ENCODE measurements around the gene MYCBP2.

DNA sequence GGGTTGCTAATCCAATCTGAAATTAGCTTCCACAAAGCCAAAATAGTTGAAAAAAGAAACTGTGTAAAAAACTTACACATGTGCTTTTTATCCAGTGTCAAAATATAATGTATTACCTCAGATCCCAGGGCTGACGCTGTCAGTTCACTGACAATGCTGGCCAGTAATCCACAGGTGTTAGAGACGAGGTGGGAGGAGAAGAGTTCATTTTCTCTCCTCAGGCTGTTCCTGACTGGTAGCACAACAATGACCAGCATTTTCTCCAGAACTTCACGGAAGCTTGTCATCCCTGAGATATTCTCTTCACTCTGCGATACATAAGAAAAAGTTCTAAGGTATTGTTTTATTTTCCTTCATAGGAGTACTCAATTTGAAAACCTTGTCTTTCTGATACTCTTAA is 146.9 kb downstream of the MYCBP2 start:
- TF ChIP-seq, protein P1, sequence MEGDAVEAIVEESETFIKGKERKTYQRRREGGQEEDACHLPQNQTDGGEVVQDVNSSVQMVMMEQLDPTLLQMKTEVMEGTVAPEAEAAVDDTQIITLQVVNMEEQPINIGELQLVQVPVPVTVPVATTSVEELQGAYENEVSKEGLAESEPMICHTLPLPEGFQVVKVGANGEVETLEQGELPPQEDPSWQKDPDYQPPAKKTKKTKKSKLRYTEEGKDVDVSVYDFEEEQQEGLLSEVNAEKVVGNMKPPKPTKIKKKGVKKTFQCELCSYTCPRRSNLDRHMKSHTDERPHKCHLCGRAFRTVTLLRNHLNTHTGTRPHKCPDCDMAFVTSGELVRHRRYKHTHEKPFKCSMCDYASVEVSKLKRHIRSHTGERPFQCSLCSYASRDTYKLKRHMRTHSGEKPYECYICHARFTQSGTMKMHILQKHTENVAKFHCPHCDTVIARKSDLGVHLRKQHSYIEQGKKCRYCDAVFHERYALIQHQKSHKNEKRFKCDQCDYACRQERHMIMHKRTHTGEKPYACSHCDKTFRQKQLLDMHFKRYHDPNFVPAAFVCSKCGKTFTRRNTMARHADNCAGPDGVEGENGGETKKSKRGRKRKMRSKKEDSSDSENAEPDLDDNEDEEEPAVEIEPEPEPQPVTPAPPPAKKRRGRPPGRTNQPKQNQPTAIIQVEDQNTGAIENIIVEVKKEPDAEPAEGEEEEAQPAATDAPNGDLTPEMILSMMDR (IDR thresholded peaks at IDR 0.05), result no peak
- no peak for TF ChIP-seq POLR2A (IDR thresholded peaks at IDR 0.05)
